ENCODE measurements around the gene CCDC159.
"Not testable (repeated sequence)": the region's sequence is repeated elsewhere in the genome, so short reads cannot be mapped to it uniquely, and the experiment has no call there.

Gene CCDC159

DNA sequence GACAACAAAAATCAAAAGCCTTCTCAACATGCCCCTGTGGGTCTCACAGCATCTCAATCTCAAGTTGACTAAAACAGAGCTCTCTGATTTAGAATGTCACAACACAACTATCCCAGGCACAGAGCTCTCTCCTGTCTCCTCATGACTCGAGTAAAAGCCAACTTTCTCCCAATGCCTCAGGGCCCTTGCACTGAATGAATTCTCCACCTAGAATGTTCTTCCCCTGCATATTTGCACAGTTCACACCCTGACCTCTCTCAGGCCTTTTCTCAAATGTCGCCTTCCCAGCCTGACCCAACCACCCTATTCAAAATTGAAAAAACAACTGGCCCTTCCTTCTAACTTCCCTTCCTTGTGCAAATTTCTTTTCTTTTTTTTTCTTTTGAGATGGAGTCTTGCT, 24.4 kb downstream of the CCDC159 start:
- DNase-seq: no peak

DNA sequence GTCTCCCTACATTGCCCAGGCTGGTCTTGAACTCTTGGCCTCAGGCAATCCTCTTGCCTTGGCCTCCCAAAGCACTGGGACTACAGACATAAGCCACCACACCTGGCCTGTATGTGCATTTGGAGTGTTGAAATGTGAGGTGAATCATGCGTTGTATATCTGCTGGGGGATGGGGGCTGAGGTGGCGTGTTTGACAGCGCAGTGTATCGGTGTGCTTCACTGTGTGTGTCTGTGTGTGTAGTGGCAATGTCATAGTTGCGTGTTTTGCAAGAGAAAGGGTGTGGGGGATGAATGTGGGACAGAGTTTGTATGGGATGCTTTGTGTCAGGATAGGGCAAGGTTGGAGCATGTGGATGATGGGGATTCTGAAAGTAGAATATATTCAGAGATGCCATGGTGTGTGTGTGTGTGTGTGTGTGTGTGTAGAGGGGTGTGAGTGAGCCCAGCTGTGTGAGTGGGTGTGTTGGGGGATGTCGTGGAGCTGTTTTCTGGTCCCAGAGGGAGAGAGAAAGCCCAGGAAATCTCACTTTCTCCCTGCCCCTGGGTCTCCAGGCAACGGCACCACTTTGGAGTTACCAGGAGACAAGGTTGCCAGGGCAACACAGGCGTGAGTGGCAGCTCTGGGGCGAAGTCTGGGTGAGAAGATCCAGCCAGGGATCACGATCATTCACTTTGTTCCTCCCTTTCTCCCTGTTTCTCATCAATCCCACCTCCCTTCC, 27.0 kb downstream of the CCDC159 start:
- DNase-seq: peak; percentile 61

DNA sequence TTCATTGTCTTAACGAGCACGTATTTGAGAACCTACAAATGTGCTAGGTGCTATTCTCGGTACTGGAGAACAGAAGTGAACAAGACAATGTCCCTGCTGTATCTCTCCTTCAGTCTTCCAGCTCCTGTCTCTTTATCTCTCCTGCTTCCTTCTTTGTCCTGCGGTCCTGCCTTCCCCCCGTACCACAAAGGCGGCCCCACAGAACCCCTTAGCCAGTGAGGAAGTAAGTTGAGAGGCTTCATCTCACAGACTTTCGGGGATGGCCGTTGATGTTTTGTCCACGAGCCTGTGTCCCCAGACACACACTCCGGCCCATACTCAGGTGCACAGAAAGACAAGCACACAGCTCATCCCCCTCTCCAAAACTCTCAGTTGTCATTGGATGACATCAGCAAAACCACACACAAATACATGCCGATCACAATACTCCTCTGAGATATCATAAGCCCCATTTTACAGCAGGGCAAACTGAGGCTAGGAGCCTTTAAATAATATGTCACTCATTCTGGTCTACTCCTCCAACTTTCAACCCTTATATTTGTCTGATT, 27.6 kb downstream of the CCDC159 start:
- no peak for DNase-seq

DNA sequence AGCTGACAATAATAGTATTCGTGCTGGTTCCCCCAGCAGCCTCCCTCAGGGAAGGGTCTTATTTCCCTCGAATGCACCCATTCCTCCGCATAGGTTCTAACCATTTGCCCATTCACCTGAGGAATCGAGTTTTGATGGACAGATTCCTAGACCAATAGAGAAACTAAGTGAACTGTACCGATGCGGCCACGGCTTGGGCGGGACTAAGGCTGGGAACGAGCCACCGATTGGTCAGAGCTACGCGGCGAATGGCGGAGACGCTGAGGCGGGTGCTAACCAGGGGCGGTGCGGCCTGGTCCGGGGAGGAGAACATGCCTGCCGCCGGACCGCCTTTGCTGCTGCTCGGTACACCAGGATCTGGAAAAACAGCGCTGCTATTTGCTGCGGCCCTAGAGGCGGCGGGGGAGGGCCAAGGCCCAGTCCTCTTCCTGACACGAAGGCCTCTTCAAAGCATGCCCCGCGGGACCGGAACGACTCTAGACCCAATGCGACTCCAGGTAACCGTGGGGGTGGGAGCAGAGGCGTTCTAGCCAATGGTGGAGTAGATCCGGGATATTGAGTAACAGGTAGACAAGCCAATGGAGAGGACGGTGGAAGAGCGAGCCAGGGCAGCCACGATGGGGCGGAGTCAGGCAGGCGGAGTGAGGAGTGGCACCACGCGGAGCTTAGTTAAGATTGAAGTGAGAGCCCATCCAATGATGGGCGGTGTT, 28.3 kb downstream of the CCDC159 start, which contains the start of gene SWSAP1:
SWSAP1 (plus strand) TSS at position 234 of the 710 bp plus-strand sequence; CDS start at position 249, 15 bp downstream.
- peak; percentile 99 for DNase-seq

GRCh38 chr19:11375143-11375948, 29.0 kb downstream of the CCDC159 start:
- no peak for DNase-seq

DNA sequence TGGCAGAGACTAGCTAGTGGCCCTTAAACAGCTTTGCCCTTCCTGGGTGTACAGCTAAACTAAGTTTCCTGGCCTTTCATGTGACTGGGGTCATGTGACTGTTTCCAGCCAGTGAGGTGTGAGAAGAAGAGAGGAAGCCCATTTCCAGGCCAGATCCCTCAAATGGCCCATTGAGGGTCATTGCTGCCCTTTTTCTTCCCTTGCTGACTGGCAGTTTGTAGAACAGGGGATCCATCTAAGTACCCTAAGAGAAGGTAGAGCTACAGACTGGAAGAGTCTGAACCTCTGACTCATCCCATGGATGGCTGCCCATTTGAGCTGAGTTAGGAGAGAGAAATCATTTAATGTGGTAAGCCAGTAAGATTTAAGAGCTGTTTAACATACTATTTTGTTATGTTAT, 30.9 kb downstream of the CCDC159 start:
- no peak for DNase-seq

DNA sequence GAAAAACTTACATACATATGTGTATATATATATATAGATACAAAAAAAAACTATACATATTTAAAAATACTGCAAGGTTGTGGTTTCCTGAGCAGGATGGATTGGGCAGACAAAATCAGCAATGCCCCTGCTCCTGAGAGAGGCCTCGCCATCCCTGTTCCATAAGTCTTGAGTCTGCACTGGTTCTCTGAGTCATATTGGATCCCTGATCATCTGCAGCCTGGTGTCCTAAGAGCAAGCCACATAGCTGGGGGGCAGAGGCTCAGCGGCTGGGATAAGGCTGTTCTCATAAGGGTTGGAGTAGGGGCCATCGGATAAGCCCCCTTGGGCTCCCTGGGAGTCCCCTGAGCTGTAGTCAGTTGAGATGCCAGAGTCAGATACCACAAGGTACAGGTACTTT, 31.4 kb downstream of the CCDC159 start:
- DNase-seq: no peak

DNA sequence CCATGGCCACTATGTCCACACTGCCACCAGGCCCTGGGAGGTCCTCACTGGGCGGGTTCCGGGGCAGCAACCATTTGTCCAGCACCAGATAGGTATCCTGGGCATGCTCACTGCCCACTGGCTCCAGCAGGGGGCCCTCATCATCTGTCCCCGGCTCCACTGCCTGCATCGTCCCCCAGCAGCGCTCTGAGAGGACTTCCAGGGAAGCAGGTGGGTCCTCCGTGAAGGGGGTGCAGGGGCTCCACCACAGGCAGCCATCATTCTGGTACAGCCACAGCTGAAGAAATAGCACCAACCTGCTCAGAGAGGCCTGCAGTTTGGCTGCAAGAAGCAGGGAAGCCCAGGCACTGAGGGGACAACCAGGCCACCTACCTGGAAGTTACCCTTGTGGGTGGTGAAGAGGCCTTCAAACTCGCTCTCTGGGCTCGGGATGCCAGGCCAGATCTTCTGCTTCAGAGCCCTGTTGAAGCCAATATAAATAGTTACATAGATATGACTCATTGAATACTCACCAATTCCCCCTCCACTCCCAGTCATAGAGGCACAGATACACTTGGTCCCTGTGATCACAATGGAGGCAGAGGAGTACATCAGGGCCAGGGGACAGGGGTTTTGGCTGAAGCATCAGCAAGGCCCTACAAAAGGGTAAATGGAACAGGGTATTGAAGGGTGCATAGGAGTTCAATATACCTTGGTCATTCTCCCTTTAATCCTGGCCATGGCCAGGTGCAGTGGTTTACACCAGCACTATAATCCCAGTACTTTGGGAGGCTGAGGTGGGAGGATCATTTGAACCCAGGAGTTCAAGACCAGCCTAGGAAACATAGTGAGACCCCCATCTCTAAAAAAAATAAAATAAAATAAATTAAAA, 32.2 kb downstream of the CCDC159 start:
- no peak for DNase-seq

DNA sequence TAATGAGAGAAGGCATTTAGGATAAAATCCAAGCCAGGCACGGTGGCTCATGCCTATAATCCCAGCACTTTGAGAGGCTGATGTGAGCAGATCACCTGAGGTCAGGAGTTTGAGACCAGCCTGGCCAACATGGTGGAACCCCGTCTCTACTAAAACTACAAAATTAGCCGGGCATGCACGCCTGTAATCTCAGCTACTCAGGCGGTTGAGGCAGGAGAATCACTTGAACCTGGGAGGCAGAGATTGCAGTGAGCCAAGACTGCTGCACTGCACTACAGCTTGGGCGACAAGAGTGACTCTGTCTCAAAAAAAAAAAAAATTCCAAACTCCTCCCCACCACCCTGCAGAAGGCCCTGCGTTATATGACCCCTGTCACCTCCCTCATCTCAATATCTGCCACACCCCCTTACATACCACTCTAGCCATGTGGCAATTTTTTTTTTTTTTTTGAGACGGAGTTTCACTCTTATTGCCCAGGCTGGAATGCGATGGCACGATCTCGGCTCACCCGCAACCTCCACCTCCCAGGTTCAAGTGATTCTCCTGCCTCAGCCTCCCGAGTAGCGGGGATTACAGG, 33.0 kb downstream of the CCDC159 start:
- DNase-seq: not testable (repeated sequence)

- DNase-seq: no peak
Measured at GRCh38 chr19:11379857-11380350, 33.6 kb downstream of the CCDC159 start.

- DNase-seq: peak; percentile 70
Measured at GRCh38 chr19:11380653-11381537, 34.6 kb downstream of the CCDC159 start.

DNA sequence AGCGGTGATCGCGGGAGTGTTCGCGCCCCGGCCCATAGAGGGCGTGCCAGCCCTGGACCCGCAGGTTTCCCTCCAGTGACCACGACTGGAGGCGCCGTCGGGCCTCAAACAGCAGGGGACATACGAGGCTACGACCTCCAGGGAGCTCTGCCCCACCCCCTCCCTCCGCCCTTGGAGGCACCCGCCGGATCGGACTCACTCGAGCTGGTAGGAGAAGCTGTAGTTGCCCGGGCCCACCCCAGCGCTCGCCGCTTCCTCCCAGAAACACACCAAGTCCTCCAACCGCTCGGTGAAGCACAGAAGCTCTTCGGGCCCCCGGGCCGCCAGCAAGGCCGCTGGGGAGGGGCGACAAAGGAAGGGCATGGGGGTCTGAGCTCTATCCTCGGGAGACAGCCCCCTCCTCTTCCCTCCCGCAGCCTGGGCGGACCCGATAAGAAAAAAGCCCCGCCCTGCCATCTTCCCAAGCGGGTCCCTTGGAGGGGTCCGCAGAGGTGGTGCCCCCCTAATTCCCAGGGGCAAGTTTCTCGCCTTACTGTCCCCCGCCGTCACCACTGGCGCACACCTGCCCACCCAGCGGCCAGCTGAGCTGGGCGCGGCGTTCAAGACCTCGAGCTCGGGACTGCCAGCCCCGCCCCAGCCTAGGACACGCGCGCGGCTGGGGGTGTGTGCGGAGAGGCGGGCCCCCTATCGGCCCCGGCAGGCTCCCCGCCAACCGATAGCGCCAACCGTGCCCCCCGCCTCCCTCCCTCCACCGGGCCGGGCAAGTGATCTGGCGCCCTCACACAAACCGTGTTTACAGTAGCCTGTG, 36.8 kb downstream of the CCDC159 start:
- peak; percentile 8 for DNase-seq

- no peak for DNase-seq
Measured at GRCh38 chr19:11383706-11384048, 37.4 kb downstream of the CCDC159 start.

- no peak for DNase-seq
Measured at GRCh38 chr19:11384778-11385129, 38.4 kb downstream of the CCDC159 start.

DNA sequence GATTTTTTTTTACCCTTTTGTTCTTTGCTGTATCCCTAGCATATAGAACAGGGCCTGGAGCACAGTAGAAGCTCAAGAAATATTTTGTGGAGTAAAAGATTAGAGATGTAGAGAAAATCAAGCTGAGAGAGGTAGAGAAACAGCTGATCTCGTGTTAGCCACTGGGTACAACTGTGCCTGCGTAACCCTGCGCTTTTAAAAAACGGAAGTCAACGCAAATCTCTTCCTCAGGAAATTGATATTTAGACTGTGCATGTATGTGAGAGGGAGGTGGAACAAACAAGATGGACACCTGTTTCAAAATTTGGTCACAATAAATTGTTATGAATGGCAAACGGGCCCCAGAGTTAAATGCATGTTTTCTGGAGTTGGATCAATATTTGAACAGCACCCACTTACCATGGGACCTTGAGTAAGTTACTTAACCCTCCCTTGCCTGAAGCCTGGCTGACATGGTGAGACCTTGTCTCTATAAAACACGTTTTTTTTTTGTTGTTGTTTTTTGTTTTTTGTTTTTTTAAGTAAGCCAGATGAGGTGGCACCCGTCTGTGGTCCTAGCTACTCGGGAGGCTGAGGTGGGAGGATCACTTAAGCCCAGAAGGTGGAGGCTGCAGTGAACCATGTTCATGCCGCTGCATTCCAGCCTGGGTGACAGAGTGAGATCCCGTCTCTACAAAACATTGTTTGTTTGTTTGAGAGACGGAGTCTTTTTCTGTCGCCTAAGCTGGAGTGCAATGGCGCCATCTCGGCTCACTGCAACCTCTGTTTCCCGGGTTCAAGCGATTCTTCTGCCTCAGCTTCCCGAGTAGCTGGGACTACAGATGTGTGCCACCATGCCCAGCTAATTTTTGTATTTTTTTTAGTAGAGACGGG, 41.1 kb downstream of the CCDC159 start:
- DNase-seq: no peak

GRCh38 chr19:11390359-11390758, 44.0 kb downstream of the CCDC159 start:
- no peak for DNase-seq

GRCh38 chr19:11390933-11391680, 44.8 kb downstream of the CCDC159 start:
- no peak for DNase-seq

- DNase-seq: no peak
Measured at GRCh38 chr19:11397089-11397610, 50.8 kb downstream of the CCDC159 start.
